Stimulated activated CD8-positive, alpha-beta memory T cell treated with anti-CD3 and anti-CD28 coated beads, Interleukin-4, amount 100 ng/mL, for 24 hours (primary cell): ENCODE measurements around the gene SRGAP3.

Experiments used
- DNase-seq: peaks from one replicate; pipeline ENCODE4 v3.0.0-alpha.2; 2020; ENCODE audit warnings: low read depth

Gene SRGAP3

DNA sequence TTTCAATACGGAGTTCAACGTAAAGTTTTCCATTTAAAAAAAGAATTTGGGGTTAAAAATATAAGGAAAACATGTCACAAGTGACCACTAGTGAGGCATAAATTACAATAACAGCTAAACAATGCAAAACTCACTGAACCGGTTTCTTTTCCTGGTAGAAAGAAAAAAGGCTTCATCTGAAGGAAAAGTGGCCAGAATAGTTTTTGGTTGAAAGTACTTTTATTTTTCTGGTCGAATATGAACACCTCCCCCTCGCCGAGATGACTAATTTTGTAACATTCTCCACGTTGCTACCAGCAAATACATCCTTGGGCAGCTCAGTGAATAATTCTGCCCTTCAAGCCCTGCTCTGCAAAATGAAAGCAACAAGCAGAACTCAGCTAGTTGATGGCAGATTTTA lies 3.9 kb upstream of the SRGAP3 start:
- no peak for DNase-seq

DNA sequence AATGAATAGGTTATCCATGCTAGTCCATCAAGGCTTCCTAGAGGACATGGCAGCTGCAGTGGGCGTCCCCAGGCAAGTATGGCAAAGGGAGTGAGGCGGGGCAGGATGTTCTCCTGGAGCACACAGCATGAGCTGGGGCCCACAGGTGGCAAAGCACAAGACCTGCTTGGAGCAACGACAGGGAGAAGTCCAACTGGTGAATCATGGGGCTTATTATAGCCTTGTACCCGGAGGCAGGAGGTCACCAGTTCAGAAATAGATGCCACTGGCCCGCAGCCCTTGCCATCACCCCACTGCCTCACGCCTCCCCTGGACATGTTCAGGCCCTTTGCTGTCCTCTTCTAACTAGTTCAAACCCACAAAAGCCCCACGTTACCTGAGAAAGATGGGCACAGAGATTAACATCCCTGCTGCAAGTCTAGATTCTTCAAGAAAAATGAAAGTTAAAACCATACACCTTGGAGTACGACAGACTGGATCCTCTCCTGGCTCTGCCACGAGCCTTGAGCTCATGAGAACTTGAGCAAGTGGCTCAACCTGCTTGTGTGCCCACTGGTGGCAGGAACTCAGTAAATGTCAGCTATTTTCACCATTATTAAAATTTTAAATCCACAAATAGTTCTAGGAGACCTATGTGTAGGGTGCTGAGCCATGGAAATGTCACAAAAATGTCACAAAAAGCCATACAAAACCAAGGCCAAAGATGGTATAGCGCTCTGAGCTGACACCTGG lies 1.8 kb upstream of the SRGAP3 start:
- DNase-seq = no peak

DNA sequence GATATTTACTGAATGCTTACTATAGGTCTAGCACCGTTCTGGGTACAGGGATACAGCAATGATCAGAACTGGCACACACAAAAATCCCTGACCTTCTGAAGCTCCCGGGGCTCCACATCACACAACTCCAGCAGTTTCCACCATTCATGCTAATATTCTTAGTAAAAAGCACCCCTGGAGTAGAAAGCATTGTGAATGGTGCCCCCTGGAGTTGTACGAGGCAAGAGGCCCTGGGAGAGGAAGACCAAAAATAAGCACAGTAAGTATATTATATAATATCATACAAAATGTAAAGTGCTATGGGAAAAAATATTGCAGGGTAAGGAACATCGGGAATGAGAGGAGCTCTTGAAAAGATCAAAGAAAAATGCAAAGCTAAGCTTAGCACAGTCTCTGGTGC lies 790 bp upstream of the SRGAP3 start:
- no peak for DNase-seq

DNA sequence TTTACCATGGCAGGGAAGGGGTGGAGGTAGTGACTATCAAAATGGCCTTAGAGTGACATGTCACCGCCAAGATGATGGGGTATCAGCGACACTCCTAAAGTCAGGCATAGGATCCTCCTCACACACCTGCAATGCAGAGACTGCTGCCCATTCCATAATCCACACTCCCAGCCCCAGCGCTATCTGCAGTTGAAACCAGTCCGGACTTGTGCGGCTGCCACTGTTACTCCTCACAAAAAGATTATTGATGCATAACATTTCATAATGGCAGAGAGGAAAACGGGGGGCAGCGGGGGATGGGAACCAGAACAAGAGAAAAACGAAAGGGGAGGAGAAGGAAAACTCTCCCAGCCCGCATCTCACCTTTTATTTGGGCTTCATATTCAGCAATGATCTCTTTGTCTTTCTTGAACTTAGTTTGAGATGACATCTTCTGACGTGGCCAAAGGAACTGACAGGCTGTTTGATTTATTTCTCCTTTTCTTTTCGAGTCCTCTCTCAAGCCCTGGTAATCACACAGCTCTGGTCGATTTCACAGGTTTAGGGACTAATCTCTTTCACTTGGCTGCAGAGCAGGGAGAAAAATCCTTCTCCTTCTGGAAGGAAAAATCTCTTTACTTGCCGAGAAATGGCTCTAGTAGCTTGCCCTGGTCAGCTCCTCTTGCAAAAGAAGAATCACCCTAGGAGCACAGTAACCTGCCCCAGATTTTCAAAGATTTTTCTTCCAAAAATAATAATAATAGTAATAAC lies 749 bp downstream of the SRGAP3 start:
- no peak for DNase-seq

DNA sequence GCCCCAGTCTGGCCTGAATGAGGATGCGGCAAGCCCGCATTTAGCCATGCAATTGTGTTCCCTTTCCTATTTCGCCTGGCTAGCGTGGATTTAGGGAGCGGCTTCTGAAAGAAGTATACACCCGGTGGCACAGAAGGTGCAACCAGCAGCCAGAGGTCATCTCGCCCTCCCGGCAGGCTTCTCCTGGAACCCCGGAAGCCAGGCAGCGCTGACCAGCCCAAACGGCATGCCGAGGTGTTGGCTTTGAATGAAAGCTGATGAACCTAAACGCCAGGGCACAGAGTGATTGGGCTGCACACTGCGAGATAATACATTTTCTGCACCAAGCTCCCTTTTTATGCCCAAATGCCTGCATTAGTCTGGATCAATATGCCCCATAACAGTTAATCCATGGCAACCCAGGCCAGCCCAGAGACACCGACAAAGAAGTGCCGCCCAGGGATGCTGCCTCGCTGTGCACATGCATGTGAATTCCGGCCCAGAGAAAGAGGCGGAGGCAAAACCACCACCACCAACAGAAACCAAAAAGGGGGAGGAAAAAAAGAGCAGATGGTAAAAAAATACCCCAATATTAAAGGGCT lies 1.4 kb downstream of the SRGAP3 start:
- no peak for DNase-seq

DNA sequence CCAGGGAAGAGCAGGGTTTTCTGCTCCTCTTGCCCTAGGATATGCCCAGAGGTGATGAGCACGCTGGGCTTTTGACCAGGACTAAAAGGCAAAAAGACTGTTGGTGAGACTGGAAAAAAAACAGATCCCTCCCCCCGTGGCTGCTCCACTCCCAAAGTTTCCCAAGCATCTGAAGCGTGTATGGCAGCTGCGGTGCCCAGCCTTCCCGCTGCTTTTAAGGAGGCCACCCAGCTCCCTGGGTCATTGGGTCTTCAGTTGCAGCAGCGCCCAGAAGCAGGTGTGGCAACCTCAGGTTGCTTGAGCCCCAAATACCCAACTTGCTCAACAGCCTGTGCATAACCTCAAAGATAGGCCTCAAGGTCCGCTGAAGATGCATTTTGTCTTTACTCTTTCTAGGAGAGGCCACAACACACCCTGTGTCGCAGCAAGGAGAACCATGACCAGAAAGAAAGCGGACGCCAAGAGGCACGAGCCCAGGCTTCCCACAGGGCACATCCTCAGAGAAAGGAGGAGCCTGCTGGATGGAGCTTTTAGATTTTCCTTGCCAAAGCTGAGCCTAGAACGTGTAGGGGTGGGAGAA lies 2.0 kb downstream of the SRGAP3 start:
- no peak for DNase-seq

DNA sequence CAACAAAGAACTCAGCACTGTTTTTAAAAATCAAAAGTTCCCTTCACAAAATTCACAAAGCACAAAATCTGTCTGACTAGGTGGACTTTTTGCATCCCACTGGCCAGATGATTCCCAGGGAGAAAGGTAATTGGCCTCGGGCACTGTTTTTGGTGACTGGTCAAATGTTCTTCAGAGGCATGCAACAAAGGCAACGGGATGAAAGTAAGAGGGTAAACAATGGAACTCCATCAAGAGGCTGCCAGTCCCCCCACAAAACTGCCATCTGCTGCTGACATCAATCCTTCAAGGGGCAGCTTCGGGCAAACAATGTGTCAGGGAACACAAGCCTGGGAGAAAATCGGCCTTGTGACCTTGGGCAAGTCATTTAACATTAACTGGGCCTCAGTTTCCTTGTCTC lies 3.3 kb downstream of the SRGAP3 start:
- no peak for DNase-seq

DNA sequence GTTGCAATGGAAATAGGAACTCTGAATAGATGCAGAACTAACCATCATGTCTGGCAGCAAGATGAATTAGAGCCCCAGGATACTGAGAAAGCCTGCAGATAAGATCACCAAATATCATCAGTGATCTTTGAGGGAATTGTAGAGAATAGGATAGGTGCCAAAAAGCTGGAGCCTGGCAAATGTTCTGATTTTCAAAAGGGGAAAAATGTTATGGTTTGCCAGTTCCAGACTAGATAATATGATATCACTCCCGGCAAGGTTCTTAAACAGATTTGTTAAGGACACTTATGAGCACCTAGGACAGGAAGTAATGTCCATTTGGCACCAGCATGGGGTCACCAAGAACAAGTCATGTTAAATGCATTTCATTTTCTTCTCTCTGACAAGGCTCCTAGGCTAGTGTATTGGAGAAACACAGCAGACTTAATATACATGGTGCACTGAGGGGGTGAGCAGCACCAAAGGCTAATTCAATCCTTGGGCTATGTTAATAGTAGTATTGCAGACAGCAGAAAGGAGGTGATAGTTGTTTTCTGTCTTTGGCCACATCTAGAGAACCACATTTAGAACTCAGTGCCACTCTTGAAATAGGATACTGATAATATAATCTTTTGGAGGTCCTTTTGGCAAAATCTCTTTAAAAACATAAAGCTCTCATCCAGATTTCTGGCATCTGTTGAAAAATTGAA lies 4.8 kb downstream of the SRGAP3 start:
- no peak for DNase-seq

DNA sequence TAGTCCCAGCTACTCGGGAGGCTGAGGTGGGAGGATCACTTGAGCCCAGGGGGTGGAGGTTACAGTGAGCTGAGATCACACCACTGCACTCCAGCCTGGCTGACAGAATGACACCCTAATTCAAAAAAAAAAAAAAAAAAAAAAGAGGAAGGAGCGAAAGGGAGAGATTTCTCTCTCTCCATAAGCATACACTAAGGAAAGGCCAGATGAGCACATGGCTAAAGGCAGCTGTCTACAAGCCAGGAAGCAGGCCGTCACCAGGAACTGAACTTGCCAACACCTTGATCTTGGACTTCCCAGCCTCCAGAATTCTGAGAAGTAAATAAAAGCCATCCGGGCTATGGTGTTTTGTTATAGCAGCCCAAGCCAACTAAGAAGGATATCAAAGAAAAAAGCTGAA lies 7.5 kb downstream of the SRGAP3 start:
- DNase-seq = no peak

DNA sequence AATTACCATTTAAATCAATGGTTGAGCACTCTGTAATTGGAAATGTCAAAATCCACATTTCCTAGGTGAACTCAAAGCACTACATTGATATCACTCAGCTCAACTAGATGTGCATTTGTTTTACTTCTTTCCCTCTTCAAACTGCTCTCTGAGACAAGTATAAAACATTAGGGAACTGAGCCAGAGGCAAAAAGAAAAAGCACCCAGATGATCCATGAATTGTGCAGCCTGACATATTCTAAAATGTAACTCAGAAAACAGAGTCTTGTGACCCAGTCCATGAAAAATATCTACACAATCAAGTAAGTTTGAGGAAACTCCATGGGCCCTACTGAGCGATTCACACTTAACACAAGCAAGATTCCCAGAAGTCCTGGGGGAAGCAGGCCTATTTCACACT lies 9.8 kb downstream of the SRGAP3 start:
- DNase-seq = no peak

DNA sequence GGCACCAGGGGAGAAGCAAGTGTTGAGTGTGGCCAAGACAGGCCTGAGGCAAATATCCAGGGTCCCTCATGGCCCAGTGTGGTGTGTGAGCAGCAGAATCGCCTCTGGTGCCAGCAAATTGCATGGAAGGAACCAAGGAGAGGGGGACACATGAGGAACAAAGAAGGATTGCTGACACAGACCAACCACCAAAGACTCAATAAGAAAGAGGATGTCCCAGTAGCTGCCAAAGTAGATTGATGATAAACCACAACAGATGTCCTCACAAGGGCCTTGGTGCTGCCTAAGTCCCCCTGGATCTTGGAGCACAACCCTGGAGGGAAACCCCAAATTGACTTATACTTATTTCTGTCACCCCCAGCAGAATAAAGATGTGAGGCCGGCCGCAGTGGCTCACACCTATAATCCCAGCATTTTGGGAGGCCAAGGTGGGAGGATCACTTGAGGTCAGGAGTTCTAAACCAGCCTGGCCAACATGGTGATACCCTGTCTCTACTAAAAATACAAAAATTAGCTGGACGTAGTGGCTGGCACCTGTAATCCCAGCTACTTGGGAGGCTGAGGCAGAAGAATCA lies 10.6 kb downstream of the SRGAP3 start:
- no peak for DNase-seq

DNA sequence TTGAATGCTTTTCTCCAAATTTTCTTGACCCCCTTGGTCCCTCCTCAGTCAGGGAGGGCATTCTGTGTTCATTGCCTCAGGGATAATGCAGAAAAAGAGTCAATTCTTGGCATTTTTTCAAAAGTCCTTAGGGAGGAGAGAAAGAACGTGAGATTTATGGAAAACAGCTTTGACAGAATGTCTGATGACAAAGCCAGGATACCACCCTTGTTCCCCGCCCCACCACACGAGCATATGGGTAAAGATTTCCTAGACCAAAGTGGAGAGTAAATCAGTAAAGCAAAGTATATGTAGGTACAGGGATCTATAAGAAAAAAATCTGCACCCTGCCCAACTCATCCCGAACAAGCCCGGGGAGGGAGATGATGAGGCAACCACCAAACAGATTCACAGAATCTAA lies 11.2 kb downstream of the SRGAP3 start:
- no peak for DNase-seq

DNA sequence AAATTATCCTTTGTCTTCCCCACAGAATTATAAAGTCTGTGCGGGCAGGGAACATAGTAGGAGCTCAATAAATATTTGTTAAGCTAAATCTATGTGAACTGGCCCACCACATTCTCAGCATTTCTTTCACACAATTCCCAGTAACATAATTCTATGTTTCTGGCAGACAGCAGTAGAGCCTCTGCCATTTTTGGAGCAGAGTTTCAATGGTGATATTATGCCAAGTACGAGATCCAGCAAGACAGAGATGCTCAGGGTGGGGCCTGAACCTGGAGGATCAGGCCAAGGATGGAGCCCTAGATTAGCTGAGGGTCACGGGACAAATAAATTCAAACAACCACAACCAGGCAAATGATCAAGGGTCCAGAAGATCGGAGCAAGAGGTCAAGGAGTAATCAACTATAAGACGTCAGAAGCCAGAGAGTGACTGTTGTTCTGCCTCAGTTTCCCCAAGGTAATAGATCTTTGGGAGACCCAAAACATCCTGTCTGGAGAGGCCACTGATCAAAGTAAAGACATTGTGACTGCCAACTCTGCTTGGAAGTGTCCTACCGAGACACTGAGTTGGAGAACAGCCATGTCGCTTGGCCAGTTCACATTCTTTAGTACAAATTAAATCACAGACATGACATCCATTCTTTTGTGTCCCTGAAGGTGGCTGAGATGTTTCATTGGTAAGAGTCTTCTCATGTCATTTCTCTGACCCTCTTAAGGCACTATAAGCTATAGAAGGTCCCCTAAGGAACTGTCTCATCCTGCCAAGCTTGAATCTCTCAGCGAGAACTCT lies 15.4 kb downstream of the SRGAP3 start:
- DNase-seq = no peak

DNA sequence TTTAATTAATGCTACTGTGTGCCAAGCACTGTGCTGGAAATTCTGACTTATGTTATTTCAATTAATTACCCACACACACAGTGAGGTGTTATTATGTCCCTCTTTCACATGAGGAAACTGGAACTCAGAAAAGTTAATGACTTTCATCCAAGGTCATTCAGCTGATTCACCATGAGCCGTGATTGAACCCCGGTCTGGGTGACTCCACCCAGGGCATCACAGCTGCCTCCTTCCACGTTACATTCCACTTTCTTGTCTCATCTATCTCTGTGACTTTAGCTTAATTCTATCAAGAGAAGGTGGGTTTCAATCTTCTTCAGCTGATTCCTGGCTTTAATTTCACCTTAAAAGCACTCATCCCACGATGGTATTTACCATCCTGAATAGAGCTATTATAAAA lies 16.3 kb downstream of the SRGAP3 start:
- DNase-seq = no peak

DNA sequence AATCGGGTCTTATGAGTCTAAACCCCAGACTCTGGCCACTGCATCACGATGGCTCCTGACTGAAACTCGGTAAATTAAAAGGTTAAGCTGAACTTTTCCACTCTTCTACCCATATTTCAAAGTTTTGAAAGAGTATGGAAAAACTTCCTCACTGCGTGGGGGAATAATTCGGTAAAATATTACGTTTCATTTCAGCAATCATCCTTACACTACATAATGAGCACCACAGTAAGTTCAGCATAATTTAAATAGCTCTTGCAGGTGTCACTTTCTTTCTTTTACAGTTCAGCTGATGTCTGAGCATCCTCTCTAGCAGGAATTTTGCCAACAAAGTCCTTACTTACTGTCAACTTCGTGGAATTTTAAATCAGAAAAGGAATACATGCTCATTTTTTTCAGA lies 17.5 kb downstream of the SRGAP3 start:
- DNase-seq = no peak

DNA sequence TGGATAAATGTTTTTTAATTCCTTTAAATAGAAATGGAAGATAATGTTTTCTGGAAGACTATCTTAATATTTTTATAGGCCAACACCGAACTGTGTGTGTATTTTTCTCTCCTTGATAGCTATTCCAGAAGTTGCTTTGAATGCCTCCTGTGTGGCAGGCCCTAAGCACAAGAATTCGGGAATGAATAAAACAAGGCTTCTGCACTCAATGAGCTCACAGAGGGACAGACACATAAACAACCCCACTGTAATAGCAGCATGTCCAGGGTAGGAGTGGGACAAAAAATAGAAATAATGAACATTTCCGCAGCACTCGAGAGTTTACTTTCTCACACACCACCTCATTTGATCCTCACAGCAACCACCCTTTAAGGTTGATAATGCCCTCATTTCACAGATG lies 18.0 kb downstream of the SRGAP3 start:
- DNase-seq = no peak

DNA sequence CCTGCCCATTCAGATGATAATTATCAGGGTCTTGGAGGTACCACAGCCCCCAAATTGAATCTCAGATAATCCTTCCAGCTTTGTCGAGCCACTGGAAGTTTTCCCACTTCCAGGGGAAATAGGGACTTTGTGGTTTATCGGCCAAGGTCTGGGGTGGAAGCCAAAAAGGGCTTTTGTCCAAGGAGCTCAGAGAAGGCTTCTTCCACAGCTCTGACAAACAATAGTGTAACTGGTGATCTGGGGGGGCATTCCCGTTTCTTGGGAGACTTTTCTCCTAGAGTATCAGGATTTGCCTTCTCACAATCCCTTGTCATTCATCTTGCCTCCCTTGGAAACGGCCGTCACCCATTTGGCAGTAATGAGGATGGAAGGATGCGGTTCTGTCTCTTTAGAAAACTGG lies 18.4 kb downstream of the SRGAP3 start:
- DNase-seq = no peak

DNA sequence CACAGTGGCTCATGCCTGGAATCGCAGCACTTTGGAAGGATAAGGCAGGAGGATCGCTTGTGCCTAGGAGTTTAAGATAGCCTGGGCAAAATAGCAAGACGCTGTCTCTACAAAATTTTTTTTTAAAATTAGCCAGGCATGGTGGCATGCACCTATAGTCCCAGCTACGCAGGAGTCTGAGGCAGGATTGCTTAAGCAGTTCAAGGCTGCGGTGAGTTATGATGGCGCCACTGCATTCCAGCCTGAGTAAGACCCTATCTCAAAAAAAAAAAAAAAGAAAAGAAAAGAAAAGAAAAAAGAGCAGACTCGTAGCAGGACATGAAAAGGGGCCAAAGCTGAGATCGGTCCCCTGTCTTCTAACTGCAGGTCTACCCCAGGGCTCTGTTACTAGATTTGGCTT lies 18.9 kb downstream of the SRGAP3 start:
- DNase-seq = no peak

DNA sequence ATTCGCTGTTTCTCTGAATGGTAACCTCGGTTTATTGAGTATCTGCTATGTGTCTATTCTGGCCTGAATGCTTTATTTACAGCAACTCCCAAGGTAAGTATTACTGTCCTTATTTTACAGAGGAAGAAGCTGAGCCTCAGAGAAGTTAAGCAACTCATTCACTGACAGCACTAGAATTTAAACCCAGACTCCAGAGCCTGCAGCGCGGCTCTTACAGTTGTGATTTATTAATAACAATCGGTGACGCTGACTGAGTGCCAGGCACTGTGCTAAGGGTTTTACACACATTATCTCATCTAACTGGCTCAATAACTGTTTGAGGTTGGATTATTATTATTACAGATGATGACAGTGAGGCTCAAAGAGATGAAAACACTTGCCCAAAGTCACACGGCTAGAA lies 19.6 kb downstream of the SRGAP3 start:
- DNase-seq = no peak

DNA sequence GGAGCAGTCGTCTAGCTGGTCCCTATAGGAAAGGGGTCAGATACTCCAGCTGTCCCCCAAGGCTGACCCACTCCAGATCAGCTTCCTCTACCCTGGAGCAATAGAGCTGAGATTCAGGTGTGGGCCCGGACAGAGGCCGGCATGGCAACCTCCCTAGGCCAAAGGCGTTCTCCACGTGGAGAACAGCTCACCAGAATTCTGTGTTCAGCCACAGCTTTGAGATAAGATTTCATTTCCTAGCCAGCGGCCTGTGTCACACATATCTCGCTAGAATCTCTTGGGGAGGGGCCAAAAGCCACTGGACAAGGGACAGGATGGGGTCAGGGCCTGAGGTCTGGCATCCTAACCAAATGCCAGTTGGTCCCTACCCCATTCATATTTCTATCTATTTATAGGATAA lies 20.1 kb downstream of the SRGAP3 start:
- no peak for DNase-seq

DNA sequence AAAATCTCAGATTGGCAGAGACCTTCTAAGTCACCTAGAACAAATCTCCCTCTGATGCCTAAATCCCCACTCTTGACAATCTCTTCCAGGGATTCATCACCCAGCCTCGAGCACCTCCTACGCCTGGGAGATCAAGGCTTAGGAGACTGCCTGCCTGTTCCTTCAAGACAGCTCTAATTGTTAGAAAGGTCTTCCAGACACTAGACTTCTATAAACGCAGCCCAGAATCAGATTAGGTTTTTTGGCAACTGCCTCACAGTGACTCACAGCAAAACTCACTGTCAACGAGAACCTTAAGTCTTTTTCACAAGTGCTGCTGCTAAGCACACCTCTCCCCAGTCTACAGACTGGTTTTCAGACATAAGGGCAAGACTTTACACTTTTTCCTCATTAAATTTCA lies 23.1 kb downstream of the SRGAP3 start:
- no peak for DNase-seq
